Astrocyte of the spinal cord (primary cell): Measurements from ENCODE around the gene AQP5.

Source experiments
- DNase-seq: peaks from one replicate; pipeline ENCODE4 v3.0.0; 2011; ENCODE audit warnings: low read depth, low spot score
- H3K4me3 ChIP-seq: 2 replicates; pipeline ENCODE4 v1.5.1; 2011; ENCODE audit warnings: low read depth, mild to moderate bottlenecking, low read length, moderate library complexity
- in situ Hi-C: cut with HindIII; loops from 2 replicates; pipeline ENCODE4 v1.10.0; 2017; ENCODE audit warnings: low sequenced_read_pairs
- TF ChIP-seq, protein P1 (sequence below): IDR thresholded peaks from 2 replicates; pipeline ENCODE4 v1.5.1; 2012; ENCODE audit warnings: low read depth, mild to moderate bottlenecking, low read length, inconsistent platforms

AQP5 gene

GRCh38 chr12:49953151-49953550, 8.5 kb upstream of the AQP5 start:
- DNase-seq = no peak
- no peak overlapping the region for H3K4me3 ChIP-seq
- in situ Hi-C loops = no loop called here
- TF ChIP-seq, protein P1, sequence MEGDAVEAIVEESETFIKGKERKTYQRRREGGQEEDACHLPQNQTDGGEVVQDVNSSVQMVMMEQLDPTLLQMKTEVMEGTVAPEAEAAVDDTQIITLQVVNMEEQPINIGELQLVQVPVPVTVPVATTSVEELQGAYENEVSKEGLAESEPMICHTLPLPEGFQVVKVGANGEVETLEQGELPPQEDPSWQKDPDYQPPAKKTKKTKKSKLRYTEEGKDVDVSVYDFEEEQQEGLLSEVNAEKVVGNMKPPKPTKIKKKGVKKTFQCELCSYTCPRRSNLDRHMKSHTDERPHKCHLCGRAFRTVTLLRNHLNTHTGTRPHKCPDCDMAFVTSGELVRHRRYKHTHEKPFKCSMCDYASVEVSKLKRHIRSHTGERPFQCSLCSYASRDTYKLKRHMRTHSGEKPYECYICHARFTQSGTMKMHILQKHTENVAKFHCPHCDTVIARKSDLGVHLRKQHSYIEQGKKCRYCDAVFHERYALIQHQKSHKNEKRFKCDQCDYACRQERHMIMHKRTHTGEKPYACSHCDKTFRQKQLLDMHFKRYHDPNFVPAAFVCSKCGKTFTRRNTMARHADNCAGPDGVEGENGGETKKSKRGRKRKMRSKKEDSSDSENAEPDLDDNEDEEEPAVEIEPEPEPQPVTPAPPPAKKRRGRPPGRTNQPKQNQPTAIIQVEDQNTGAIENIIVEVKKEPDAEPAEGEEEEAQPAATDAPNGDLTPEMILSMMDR = no peak

DNA sequence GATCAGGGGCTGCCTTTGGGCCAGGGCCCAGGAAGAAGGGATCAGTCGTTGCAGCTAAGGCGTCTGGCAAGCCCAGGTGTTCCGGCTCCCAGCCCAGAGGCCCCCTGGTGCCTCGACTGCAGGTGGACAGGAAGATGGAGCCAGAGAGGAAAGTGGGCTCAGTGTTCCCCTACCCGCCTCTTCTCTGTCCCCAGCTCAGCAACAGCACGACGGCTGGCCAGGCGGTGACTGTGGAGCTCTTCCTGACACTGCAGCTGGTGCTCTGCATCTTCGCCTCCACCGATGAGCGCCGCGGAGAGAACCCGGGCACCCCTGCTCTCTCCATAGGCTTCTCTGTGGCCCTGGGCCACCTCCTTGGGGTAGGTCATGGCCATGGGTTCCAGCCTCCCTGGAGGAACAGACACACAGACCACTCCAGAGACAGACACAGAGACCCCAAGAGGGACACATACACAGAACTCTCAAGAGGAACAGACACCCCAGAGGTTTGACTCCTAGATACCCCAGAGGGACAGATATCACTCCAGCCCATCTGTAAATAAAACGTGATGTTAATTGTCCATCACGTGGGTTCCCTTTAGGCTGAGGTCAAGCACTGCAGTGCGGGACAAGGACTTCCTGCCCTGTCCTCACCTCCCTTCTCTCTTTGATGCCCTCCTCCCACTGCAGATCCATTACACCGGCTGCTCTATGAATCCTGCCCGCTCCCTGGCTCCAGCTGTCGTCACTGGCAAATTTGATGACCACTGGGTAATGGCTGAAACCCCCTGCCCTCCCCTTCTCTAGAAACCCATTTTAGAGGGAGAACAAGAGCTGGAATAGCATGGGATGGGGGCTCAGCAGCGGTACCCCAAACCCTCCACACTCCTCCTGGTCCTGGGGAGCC, 7.5 kb upstream of the AQP5 start:
- TF ChIP-seq, protein P1 = no peak
- DNase-seq = no peak
- in situ Hi-C loops = no loop called here
- no peak overlapping the region for H3K4me3 ChIP-seq

DNA sequence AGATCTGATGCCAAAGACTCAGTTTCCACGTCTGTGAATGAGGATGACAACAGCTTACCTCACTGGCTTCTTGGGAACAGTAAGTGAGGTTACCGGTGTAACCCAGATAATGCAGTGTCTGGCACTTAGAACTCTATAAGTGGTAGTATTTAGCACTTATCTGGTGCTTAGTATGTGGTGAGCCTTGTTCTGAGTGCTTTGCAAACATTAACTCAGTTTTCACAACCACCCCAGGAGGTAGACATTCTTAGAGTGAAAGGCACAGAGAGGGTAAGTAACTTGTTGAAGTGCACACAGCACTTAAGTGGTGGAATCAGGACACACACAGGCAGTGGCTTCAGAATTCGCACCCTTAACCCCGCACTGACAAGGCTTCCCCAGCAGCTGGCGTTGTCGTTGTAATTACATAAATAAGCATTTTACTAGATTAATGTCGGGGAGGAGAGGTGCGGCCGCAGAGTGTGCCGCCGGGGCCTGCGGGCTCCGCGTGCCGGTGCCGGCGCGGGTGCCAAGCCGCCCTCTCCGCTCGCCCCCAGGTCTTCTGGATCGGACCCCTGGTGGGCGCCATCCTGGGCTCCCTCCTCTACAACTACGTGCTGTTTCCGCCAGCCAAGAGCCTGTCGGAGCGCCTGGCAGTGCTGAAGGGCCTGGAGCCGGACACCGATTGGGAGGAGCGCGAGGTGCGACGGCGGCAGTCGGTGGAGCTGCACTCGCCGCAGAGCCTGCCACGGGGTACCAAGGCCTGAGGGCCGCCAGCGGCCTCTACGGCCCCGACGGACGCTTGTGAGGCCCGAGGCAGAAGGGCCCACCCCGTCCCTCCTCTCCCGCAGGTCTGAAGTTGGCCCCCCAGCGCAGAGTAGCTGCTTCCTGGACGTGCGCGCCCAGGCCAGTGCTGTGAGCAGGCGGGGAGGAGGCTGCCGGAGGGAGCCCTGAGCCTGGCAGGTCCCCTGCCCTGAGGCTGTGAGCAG, 6.5 kb upstream of the AQP5 start:
- in situ Hi-C loops = no loop called here
- TF ChIP-seq, protein P1 = no peak
- DNase-seq = no peak
- H3K4me3 ChIP-seq = no peak overlapping the region

- no peak for DNase-seq
- in situ Hi-C loops = no loop called here
- no peak overlapping the region for H3K4me3 ChIP-seq
- TF ChIP-seq, protein P1 = no peak
Measured at GRCh38 chr12:49955899-49956662, 5.6 kb upstream of the AQP5 start.

DNA sequence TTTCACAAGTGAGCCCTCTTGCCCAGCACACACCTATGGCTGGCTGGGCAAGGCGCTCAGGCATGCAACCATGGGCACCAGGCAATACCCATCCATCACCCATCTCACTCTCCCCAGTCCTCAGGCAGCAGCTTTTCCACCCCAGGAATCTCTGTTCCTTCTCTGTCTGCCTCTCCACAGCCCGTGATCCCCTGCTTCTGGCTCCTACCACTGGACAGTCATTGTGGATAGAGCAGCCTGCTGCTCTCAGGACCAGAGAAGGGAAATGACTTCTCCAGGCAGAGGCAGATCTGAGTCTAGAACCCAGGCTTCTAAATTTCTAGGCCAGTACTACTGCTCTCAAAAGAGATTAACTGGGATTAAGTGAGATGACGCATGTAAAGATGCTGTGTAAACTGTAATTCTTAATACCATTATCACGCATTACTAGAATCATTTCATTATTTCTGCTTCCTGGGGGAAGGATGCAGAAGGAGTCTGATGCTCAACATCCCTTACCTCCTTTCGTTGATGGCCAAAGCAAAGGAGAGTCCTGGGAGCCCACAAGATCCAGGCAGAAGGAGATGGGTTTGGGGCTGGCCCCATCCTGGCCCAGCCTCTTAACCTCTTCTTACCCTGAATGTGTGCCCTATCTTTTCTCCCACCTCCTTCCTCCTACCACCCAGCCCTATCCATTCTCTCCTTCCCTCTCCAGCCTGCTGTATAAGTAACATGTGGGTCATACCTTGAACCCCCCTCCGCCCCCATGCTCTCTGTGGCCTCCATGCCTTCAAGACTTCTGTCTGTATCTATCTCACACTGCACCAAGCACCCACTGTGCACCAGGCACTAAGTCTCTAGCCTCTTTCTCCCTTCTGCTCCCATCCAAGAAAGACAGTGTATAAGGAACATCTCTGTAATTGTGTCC, 4.8 kb upstream of the AQP5 start:
- no peak for DNase-seq
- in situ Hi-C loops = no loop called here
- no peak overlapping the region for H3K4me3 ChIP-seq
- TF ChIP-seq, protein P1 = no peak
